Liver (tissue), 9 donors: ENCODE measurements around the gene TGFBR3L. TPM values are rescaled to one million over a fixed set of nuclear protein-coding genes. Genes with fewer than 3 reads are reported as not detected.

Experiments
- DNase-seq: peaks from one replicate; pipeline ENCODE4 v3.0.0-alpha.2; 2017; ENCODE audit warnings: low spot score
- H3K27ac ChIP-seq, 2 donors: one replicate each; pipeline ENCODE4 v1.7.0; 2013; ENCODE audit warnings: inconsistent platforms in 2 of 2, low read length in 2 of 2, control low read depth in 1 of 2, low read depth in 1 of 2, mild to moderate bottlenecking in 1 of 2
- H3K27me3 ChIP-seq, 4 donors: one replicate each; pipeline versions ENCODE4 v1.6.1 to v1.7.0; 2013; ENCODE audit warnings: low read length in 3 of 4, inconsistent platforms in 1 of 4, mild to moderate bottlenecking in 1 of 4, moderate library complexity in 1 of 4; ENCODE audit not compliant: control insufficient read depth in 4 of 4, insufficient read depth in 4 of 4
- H3K36me3 ChIP-seq, 4 donors: one replicate each; pipeline versions ENCODE4 v1.6.1 to v1.7.0; 2013; ENCODE audit warnings: low read length in 3 of 4, mild to moderate bottlenecking in 3 of 4, low read depth in 1 of 4, moderate library complexity in 1 of 4; ENCODE audit not compliant: control insufficient read depth in 4 of 4, insufficient read depth in 3 of 4
- H3K4me1 ChIP-seq, 4 donors: one replicate each; pipeline versions ENCODE4 v1.6.1 to v1.7.0; 2013; ENCODE audit warnings: low read length in 3 of 4, mild to moderate bottlenecking in 3 of 4, moderate library complexity in 1 of 4; ENCODE audit not compliant: control insufficient read depth in 4 of 4, insufficient read depth in 4 of 4
- H3K4me3 ChIP-seq, 3 donors: one replicate each; pipeline versions ENCODE4 v1.6.1 to v1.7.0; 2013; ENCODE audit warnings: low read length in 3 of 3, control low read depth in 1 of 3, low read depth in 1 of 3, mild to moderate bottlenecking in 1 of 3
- H3K9ac ChIP-seq, 2 donors: one replicate each; pipeline ENCODE4 v1.7.0; 2013; ENCODE audit warnings: low read length in 2 of 2, mild to moderate bottlenecking in 2 of 2, moderate library complexity in 2 of 2, control low read depth in 1 of 2, low read depth in 1 of 2
- H3K9me3 ChIP-seq, 4 donors: one replicate each; pipeline versions ENCODE4 v1.6.1 to v1.7.0; 2013; ENCODE audit warnings: low read length in 3 of 4; ENCODE audit not compliant: control insufficient read depth in 4 of 4
- CTCF ChIP-seq: fragments of 150-350 bp; IDR thresholded peaks from 2 replicates; pipeline ENCODE4 v1.5.1; 2017; ENCODE audit warnings: improper control_type of control experiment, low read depth, low read length; ENCODE audit not compliant: missing input control
- EGR1 ChIP-seq, 2 donors: IDR thresholded peaks; 2 replicates each; pipeline ENCODE4 v1.6.1; 2016 to 2018; ENCODE audit warnings: antibody characterized with exemption in 2 of 2, low read depth in 2 of 2
- FOXA1 ChIP-seq: IDR thresholded peaks from 2 replicates; pipeline ENCODE4 v1.6.1; 2016; ENCODE audit warnings: antibody characterized with exemption
- GABPA ChIP-seq, 2 donors: IDR thresholded peaks in 1 of 2; conservative IDR thresholded peaks in 1 of 2; 2 replicates each; pipeline ENCODE4 v1.6.1; 2016; ENCODE audit warnings: antibody characterized with exemption in 2 of 2, mild to moderate bottlenecking in 1 of 2, moderate library complexity in 1 of 2
- HNF4G ChIP-seq: IDR thresholded peaks from 2 replicates; pipeline ENCODE4 v1.6.1; 2016; ENCODE audit warnings: antibody characterized with exemption
- JUND ChIP-seq, 2 donors: IDR thresholded peaks; 2 replicates each; pipeline ENCODE4 v1.6.1; 2016; ENCODE audit warnings: antibody characterized with exemption in 2 of 2
- MAX ChIP-seq: IDR thresholded peaks from 2 replicates; pipeline ENCODE4 v1.6.1; 2016; ENCODE audit warnings: antibody characterized with exemption
- NR2F2 ChIP-seq: IDR thresholded peaks from 2 replicates; pipeline ENCODE4 v1.6.1; 2016; ENCODE audit warnings: antibody characterized with exemption
- RAD21 ChIP-seq, 2 donors: IDR thresholded peaks; 2 replicates each; pipeline ENCODE4 v1.6.1; 2016; ENCODE audit warnings: antibody characterized with exemption in 2 of 2, mild to moderate bottlenecking in 2 of 2
- TAF1 ChIP-seq: conservative IDR thresholded peaks from 2 replicates; pipeline ENCODE4 v1.6.1; 2016; ENCODE audit warnings: antibody characterized with exemption, mild to moderate bottlenecking
- YY1 ChIP-seq: IDR thresholded peaks from 2 replicates; pipeline ENCODE4 v1.6.1; 2016; ENCODE audit warnings: antibody characterized with exemption, mild to moderate bottlenecking
- ZBTB33 ChIP-seq: IDR thresholded peaks from 2 replicates; pipeline ENCODE4 v1.6.1; 2016; ENCODE audit warnings: antibody characterized with exemption
- WGBS: extraction: QIAGEN DNeasy Blood & Tissue Kit; methylation state at CpG from one replicate; pipeline ENCODE4 v1.1.7; 2013; 5-methylcytosine and 5-hydroxymethylcytosine counted together
- polyA plus RNA-seq, 2 donors: library from polyadenylated mRNA; stranded (reverse) in 1 of 2; unstranded in 1 of 2; fragments of 200-250 nt in 1 of 2; fragments of >200 nt in 1 of 2; fragmentation: Nextera tagmentation in 1 of 2; extraction: Ambion mirVana in 1 of 2; gene quantifications; one replicate each; pipeline versions ENCODE4 v1.2.1 to v1.2.3, GENCODE V29; 2013 to 2015
- total RNA-seq, 2 donors: library from RNA; depleted of rRNA; stranded (reverse); fragments of >200 nt; gene quantifications; one replicate each; pipeline ENCODE4 v1.2.3, GENCODE V29; 2014
- TF ChIP-seq, protein P1 (sequence below): IDR thresholded peaks from 2 replicates; pipeline ENCODE4 v1.6.1; 2016; ENCODE audit warnings: antibody characterized with exemption, mild to moderate bottlenecking
- TF ChIP-seq, protein P2 (sequence below): IDR thresholded peaks from 2 replicates; pipeline ENCODE4 v1.6.1; 2016; ENCODE audit warnings: antibody characterized with exemption
- donor health status: healthy.
- donor health status: healthy.
- donor health status: healthy.
- donor health status: healthy.
- donor health status: healthy.

Gene TGFBR3L
- total and polyA plus RNA-seq, 4 donors, result 0.32 to 2.5 (median 0.36) TPM; not detected in 1

DNA sequence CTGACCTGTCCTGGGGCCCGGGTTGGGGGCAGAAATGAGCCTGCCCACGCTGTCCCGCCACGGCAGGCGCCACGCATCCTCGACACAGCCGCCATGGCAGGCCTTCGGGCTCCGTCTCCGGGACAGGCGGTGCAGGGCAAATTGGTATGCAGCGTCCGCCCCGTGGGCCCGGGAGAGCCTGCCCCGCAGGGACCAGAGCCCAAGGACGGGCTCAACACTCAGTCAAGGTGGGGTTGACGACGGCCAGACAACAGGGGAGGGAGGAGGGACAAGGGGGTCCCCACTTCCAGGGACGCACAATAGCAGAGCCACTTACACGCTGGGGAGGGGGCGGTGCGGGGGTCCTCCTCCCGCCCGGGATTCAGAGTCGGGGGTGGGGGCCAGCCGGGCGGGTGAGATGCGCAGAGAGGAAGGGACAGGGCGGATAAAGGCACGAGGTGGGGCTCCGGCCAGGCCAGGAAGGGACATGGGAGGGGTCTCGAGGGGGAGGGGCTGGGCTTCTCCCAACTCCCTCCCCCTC, 10.1 kb downstream of the TGFBR3L start:
- no peaks in the 10 kb centered on the region for H3K27me3 ChIP-seq
- no peak for TF ChIP-seq CTCF
- TF ChIP-seq MAX, result no peak
- TF ChIP-seq EGR1 (IDR thresholded peaks at IDR 0.05; ENCODE audit: low read depth in 2 of 2), result no peak
- no peak for TF ChIP-seq RAD21 (IDR thresholded peaks at IDR 0.05)
- TF ChIP-seq, protein P1, sequence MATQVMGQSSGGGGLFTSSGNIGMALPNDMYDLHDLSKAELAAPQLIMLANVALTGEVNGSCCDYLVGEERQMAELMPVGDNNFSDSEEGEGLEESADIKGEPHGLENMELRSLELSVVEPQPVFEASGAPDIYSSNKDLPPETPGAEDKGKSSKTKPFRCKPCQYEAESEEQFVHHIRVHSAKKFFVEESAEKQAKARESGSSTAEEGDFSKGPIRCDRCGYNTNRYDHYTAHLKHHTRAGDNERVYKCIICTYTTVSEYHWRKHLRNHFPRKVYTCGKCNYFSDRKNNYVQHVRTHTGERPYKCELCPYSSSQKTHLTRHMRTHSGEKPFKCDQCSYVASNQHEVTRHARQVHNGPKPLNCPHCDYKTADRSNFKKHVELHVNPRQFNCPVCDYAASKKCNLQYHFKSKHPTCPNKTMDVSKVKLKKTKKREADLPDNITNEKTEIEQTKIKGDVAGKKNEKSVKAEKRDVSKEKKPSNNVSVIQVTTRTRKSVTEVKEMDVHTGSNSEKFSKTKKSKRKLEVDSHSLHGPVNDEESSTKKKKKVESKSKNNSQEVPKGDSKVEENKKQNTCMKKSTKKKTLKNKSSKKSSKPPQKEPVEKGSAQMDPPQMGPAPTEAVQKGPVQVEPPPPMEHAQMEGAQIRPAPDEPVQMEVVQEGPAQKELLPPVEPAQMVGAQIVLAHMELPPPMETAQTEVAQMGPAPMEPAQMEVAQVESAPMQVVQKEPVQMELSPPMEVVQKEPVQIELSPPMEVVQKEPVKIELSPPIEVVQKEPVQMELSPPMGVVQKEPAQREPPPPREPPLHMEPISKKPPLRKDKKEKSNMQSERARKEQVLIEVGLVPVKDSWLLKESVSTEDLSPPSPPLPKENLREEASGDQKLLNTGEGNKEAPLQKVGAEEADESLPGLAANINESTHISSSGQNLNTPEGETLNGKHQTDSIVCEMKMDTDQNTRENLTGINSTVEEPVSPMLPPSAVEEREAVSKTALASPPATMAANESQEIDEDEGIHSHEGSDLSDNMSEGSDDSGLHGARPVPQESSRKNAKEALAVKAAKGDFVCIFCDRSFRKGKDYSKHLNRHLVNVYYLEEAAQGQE, result no peak
- no peak for TF ChIP-seq YY1
- no peak for TF ChIP-seq JUND (IDR thresholded peaks at IDR 0.05)
- no peak for TF ChIP-seq GABPA (IDR thresholded peaks at IDR 0.05 in 1 of 2, conservative IDR thresholded peaks at IDR 0.05 in 1 of 2)
- no peak for TF ChIP-seq TAF1
- TF ChIP-seq NR2F2, result no peak
- TF ChIP-seq FOXA1, result no peak
- TF ChIP-seq HNF4G, result no peak
- TF ChIP-seq, protein P2, sequence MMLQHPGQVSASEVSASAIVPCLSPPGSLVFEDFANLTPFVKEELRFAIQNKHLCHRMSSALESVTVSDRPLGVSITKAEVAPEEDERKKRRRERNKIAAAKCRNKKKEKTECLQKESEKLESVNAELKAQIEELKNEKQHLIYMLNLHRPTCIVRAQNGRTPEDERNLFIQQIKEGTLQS, result no peak
- peaks cover 0 to 12% (median 6%) of the 10 kb centered on the region in 4 donors for H3K36me3 ChIP-seq
- H3K4me3 ChIP-seq, result peak overlapping the region in 1 of 3 donors; percentile 55
- peaks cover 13 to 29% (median 20%) of the 10 kb centered on the region in 4 donors for H3K4me1 ChIP-seq
- no peak overlapping the region for H3K9ac ChIP-seq
- DNase-seq, result no peak
- 46% methylated on average over 34 of the region's 34 CpGs for WGBS
- H3K9me3 ChIP-seq, result no peaks in the 10 kb centered on the region
- no peak overlapping the region for H3K27ac ChIP-seq

- Histone ChIP-seq H3K27ac (no peak overlapping the region), H3K27me3 (no peaks in the 10 kb centered on the region), H3K4me1 (peaks cover 13 to 25% (median 19%) of the 10 kb centered on the region in 4 donors), H3K9me3 (no peaks in the 10 kb centered on the region), H3K4me3 (peak overlapping the region in 1 of 3 donors; percentile 55), H3K36me3 (peaks cover 0 to 13% (median 6%) of the 10 kb centered on the region in 4 donors), H3K9ac (no peak overlapping the region)
- DNase-seq, result peak; percentile 81
- no peak for TF ChIP-seq YY1
- TF ChIP-seq RAD21 (IDR thresholded peaks at IDR 0.05), result peak in 1 of 2 donors; percentile 37
- TF ChIP-seq GABPA (IDR thresholded peaks at IDR 0.05 in 1 of 2, conservative IDR thresholded peaks at IDR 0.05 in 1 of 2), result no peak
- no peak for TF ChIP-seq HNF4G
- no peak for TF ChIP-seq ZBTB33
- TF ChIP-seq CTCF, result peak; percentile 53
- WGBS, result 2% methylated on average over 98 of the region's 98 CpGs
Measured at GRCh38 chr19:7925171-7925851, 10.7 kb downstream of the TGFBR3L start.
